Caco-2 (cell line): ENCODE data around the gene LINGO1. TPM values are rescaled to one million over a fixed set of nuclear protein-coding genes. Genes with fewer than 3 reads are reported as not detected.

ENCODE experiments used
- BruUV-seq: library from RNA; stranded (reverse); fragments of 400-500 nt; replicated peaks from 2 replicates; lab custom pipeline; 2021; lab: Mats Ljungman, UMichigan
- CTCF ChIA-PET: fragments of 300-600 bp; sonication (Branson Sonifier 250); formaldehyde crosslinking; loops from one replicate; lab custom pipeline; 2022; ENCODE audit warnings: antibody characterized with exemption; lab: Charles Lee
- POLR2A ChIA-PET: fragments of 300-600 bp; sonication (Branson Sonifier 250); formaldehyde crosslinking; loops from one replicate; lab custom pipeline; 2022; ENCODE audit warnings: antibody characterized with exemption; lab: Charles Lee
- DNase-seq, 2 experiments: peaks; one replicate each; pipeline versions ENCODE4 v3.0.0 to v3.0.0-alpha.2; 2020 to 2022
- H3K27me3 ChIP-seq: replicated peaks from 2 replicates; pipeline ENCODE4 v1.6.0; 2011; ENCODE audit warnings: low read length; ENCODE audit not compliant: control insufficient read depth, insufficient read depth
- H3K36me3 ChIP-seq: 2 replicates; pipeline ENCODE4 v1.5.1; 2011; ENCODE audit warnings: low read length; ENCODE audit not compliant: control insufficient read depth, insufficient read depth
- H3K4me1 ChIP-seq: fragments of 250-450 bp; sonication (Bioruptor Pico); 2 replicates; pipeline ENCODE4 v1.5.1; 2020; ENCODE audit warnings: mild to moderate bottlenecking
- H3K4me3 ChIP-seq: 2 replicates; pipeline ENCODE4 v1.5.1; 2011; ENCODE audit warnings: low read depth, mild to moderate bottlenecking, control low read depth, low read length
- H3K9me3 ChIP-seq: fragments of 250-450 bp; sonication (Bioruptor Pico); 2 replicates; pipeline ENCODE4 v1.5.1; 2020; ENCODE audit warnings: mild to moderate bottlenecking, moderate library complexity
- H3K27ac Mint-ChIP-seq: one replicate; pipeline ENCODE4 v1.8.0; 2022; ENCODE audit warnings: mixed read lengths; ENCODE audit not compliant: unreplicated experiment
- H3K27me3 Mint-ChIP-seq: one replicate; pipeline ENCODE4 v1.8.0; 2022; ENCODE audit warnings: mixed read lengths; ENCODE audit not compliant: insufficient read depth, unreplicated experiment
- H3K36me3 Mint-ChIP-seq: one replicate; pipeline ENCODE4 v1.8.0; 2022; ENCODE audit warnings: mild to moderate bottlenecking, mixed read lengths; ENCODE audit not compliant: insufficient read depth, unreplicated experiment
- H3K4me1 Mint-ChIP-seq: one replicate; pipeline ENCODE4 v1.8.0; 2022; ENCODE audit warnings: low read depth, mixed read lengths; ENCODE audit not compliant: unreplicated experiment
- H3K4me3 Mint-ChIP-seq: one replicate; pipeline ENCODE4 v1.8.0; 2022; ENCODE audit warnings: mild to moderate bottlenecking, moderate library complexity, mixed read lengths; ENCODE audit not compliant: unreplicated experiment
- H3K9me3 Mint-ChIP-seq: one replicate; pipeline ENCODE4 v1.8.0; 2022; ENCODE audit warnings: mixed read lengths; ENCODE audit not compliant: unreplicated experiment
- intact Hi-C: fragments of 100-400 bp; cut with micrococcal nuclease; formaldehyde crosslinking; loops from one replicate; pipeline ENCODE4 v1.10.0; 2022; ENCODE audit not compliant: unreplicated experiment
- total RNA-seq: library from RNA; stranded (reverse); gene quantifications from 2 replicates; pipeline ENCODE4 v1.2.3, GENCODE V29; 2022
- TF ChIP-seq, protein P1 (sequence below), 2 experiments: fragments of 200-600 bp in 1 of 2; IDR thresholded peaks; 1 replicate in 1 of 2; 2 replicates in 1 of 2; pipeline versions ENCODE4 v1.5.1 to v1.8.0; 2011 to 2022; ENCODE audit warnings: antibody characterized with exemption in 1 of 2, control low read depth in 1 of 2, inconsistent platforms in 1 of 2, low read depth in 1 of 2, low read length in 1 of 2, mild to moderate bottlenecking in 1 of 2, moderate library complexity in 1 of 2; ENCODE audit not compliant: insufficient read depth in 1 of 2, severe bottlenecking in 1 of 2, unreplicated experiment in 1 of 2

LINGO1 gene
- total RNA-seq, 1 experiment from 2014 or later: 1.4 TPM

DNA sequence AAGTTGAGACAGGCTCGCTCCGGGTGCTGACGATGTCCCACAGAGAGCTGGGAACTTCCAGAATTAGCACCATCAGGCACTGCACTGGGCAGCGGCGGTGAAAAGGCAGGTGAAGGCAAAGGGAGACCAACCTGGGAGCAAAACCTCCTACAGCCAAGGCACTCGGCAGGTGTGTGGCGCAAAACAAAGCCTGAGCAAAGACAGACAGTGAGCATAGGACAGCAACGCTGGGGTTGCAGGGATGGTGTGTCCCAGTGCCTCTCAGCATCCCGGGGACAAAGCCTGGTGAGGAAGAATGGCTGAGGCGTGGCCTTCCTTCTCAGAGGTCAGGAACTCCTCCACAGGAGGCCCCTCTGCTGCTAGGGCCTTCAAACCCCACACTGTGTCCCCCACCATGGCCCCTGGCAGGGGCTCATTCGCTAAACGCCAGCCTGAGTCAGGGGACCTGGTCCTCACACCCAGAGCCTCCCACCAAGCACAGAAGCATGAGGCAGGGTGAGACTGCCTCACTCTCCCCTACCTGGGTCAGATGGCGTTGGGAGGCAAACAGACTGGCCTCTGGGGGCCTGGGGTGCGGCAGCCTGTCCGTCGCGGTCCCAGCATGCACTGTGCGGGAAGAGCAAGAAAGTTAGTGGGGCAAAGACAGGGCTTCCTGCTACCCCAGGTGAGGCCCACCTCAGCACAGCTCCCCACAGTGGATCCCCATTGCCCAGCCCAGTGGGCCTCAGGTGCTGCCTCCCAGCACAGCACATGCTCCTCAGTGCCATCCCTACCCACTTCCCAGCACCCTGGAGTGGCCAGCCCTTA, 44.1 kb upstream of the LINGO1 start:
- H3K27ac Mint-ChIP-seq: no peak overlapping the region
- POLR2A ChIA-PET: no interaction called here
- TF ChIP-seq, protein P1, sequence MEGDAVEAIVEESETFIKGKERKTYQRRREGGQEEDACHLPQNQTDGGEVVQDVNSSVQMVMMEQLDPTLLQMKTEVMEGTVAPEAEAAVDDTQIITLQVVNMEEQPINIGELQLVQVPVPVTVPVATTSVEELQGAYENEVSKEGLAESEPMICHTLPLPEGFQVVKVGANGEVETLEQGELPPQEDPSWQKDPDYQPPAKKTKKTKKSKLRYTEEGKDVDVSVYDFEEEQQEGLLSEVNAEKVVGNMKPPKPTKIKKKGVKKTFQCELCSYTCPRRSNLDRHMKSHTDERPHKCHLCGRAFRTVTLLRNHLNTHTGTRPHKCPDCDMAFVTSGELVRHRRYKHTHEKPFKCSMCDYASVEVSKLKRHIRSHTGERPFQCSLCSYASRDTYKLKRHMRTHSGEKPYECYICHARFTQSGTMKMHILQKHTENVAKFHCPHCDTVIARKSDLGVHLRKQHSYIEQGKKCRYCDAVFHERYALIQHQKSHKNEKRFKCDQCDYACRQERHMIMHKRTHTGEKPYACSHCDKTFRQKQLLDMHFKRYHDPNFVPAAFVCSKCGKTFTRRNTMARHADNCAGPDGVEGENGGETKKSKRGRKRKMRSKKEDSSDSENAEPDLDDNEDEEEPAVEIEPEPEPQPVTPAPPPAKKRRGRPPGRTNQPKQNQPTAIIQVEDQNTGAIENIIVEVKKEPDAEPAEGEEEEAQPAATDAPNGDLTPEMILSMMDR (IDR thresholded peaks at IDR 0.05; ENCODE audit: insufficient read depth in 1 of 2, low read depth in 1 of 2, low read length in 1 of 2, severe bottlenecking in 1 of 2, unreplicated experiment in 1 of 2): no peak

GRCh38 chr15:77675806-77676415, 43.2 kb upstream of the LINGO1 start:
- intact Hi-C loops: no loop called here
- BruUV-seq: no TSS peak
- Histone ChIP-seq H3K27me3 (no peaks in the 10 kb centered on the region; the same call in 1 of the 2 replicates), H3K4me3 (no peak overlapping the region), H3K9me3 (no peaks in the 10 kb centered on the region), H3K4me1 (no peaks in the 10 kb centered on the region), H3K36me3 (no peaks in the 10 kb centered on the region)
- POLR2A ChIA-PET: no interaction called here
- CTCF ChIA-PET: interaction anchor here (0.6 kb wide), 1 partner anchor 88 kb away, joined by 3 read pairs; no protein-coding TSS in a partner anchor
- no peaks in the 10 kb centered on the region for H3K9me3 Mint-ChIP-seq
- H3K27ac Mint-ChIP-seq: no peak overlapping the region
- H3K4me3 Mint-ChIP-seq: no peak overlapping the region
- no peaks in the 10 kb centered on the region for H3K4me1 Mint-ChIP-seq
- TF ChIP-seq, protein P1 (IDR thresholded peaks at IDR 0.05; ENCODE audit: insufficient read depth in 1 of 2, low read depth in 1 of 2, low read length in 1 of 2, severe bottlenecking in 1 of 2, unreplicated experiment in 1 of 2): no peak
- H3K36me3 Mint-ChIP-seq: no peaks in the 10 kb centered on the region
- H3K27me3 Mint-ChIP-seq: peaks cover 5% of the 10 kb centered on the region
- no peak for DNase-seq

More for the DNA sequence above, 44.1 kb upstream of the LINGO1 start:
- H3K4me3 ChIP-seq: no peak overlapping the region
- H3K9me3 ChIP-seq: no peaks in the 10 kb centered on the region
- Mint-ChIP-seq H3K36me3 (no peaks in the 10 kb centered on the region), H3K9me3 (no peaks in the 10 kb centered on the region), H3K4me3 (no peak overlapping the region), H3K4me1 (no peaks in the 10 kb centered on the region), H3K27me3 (peaks cover 2% of the 10 kb centered on the region)
- no peaks in the 10 kb centered on the region for H3K4me1 ChIP-seq
- no peaks in the 10 kb centered on the region; the same call in 1 of the 2 replicates for H3K27me3 ChIP-seq
- BruUV-seq: no TSS peak
- CTCF ChIA-PET: no interaction called here
- intact Hi-C loops: no loop called here
- H3K36me3 ChIP-seq: no peaks in the 10 kb centered on the region
- DNase-seq: no peak

- H3K27me3 Mint-ChIP-seq: peaks cover 7% of the 10 kb centered on the region
- CTCF ChIA-PET: no interaction called here
- POLR2A ChIA-PET: no interaction called here
- no peak for DNase-seq
- no peaks in the 10 kb centered on the region for H3K9me3 ChIP-seq
- H3K4me1 ChIP-seq: no peaks in the 10 kb centered on the region
- H3K27ac Mint-ChIP-seq: no peak overlapping the region
- no peak overlapping the region for H3K4me3 ChIP-seq
- no TSS peak for BruUV-seq
- no peak overlapping the region for H3K4me3 Mint-ChIP-seq
- intact Hi-C loops: no loop called here
- no peaks in the 10 kb centered on the region; the same call in 1 of the 2 replicates for H3K27me3 ChIP-seq
- no peaks in the 10 kb centered on the region for H3K36me3 Mint-ChIP-seq
- H3K9me3 Mint-ChIP-seq: no peaks in the 10 kb centered on the region
- H3K4me1 Mint-ChIP-seq: no peaks in the 10 kb centered on the region
- TF ChIP-seq, protein P1 (IDR thresholded peaks at IDR 0.05; ENCODE audit: insufficient read depth in 1 of 2, low read depth in 1 of 2, low read length in 1 of 2, severe bottlenecking in 1 of 2, unreplicated experiment in 1 of 2): no peak
- no peaks in the 10 kb centered on the region for H3K36me3 ChIP-seq
Measured at GRCh38 chr15:77674327-77674726, 41.6 kb upstream of the LINGO1 start.
